ENCODE data around the gene METTL25B. TPM values are rescaled to one million over a fixed set of nuclear protein-coding genes. Genes with fewer than 3 reads are reported as not detected.
A peak's percentile ranks its signal among the peaks of the same experiment; 100 is the strongest.

The METTL25B gene
- total RNA-seq, 1 experiment from 2014 or later, result 46.0 TPM

- H3K9me3 Mint-ChIP-seq (ENCODE audit: unreplicated experiment), result no peaks in the 10 kb centered on the region
- H3K27me3 Mint-ChIP-seq (ENCODE audit: insufficient read depth, unreplicated experiment), result no peaks in the 10 kb centered on the region
- H3K4me1 Mint-ChIP-seq (ENCODE audit: insufficient read depth, unreplicated experiment), result peaks cover 26% of the 10 kb centered on the region
- ChIA-PET POLR2A (interaction anchor here (0.9 to 9.1 kb wide), 7 partner anchors 12 to 79 kb away, joined by 3 to 375 read pairs (median 12); partner anchors contain the start of genes HDGF, ISG20L2, METTL25B and MRPL24), CTCF (interaction anchor here (0.6 to 9.4 kb wide), 7 partner anchors 9 to 120 kb away, joined by 3 to 115 read pairs (median 4); partner anchors contain the start of genes HDGF, ISG20L2 and METTL25B)
- TF ChIP-seq CTCF (IDR thresholded peaks at IDR 0.05; ENCODE audit: unreplicated experiment), result no peak
- intact Hi-C loops (cut with micrococcal nuclease), result loop anchor here (2.0 kb wide), 1 partner anchor 25 kb away; the partner anchor contains the start of gene MRPL24
- BruUV-seq (replicated peaks), result no TSS peak
- no peak overlapping the region for H3K4me3 Mint-ChIP-seq (ENCODE audit: unreplicated experiment)
- peaks cover 27% of the 10 kb centered on the region for H3K36me3 Mint-ChIP-seq (ENCODE audit: insufficient read depth, unreplicated experiment)
- no peak overlapping the region for H3K27ac Mint-ChIP-seq (ENCODE audit: low read depth, unreplicated experiment)
- no peak for DNase-seq (ENCODE audit: unreplicated experiment)
These were observed 37.4 kb downstream of the METTL25B start for GRCh38 chr1:156765666-156766065.

GRCh38 chr1:156766298-156767100 lies 38.2 kb downstream of the METTL25B start:
- ChIA-PET POLR2A (interaction anchor here (0.7 to 9.1 kb wide), 26 partner anchors 10 to 484 kb away, joined by 3 to 375 read pairs (median 5); partner anchors contain the start of genes HDGF, ISG20L2, METTL25B and MRPL24), CTCF (interaction anchor here (0.6 to 9.4 kb wide), 13 partner anchors 10 to 123 kb away, joined by 3 to 115 read pairs (median 5); partner anchors contain the start of genes HDGF, ISG20L2, METTL25B and MRPL24)
- intact Hi-C loops (cut with micrococcal nuclease), result loop anchor here (1.0 to 2.0 kb wide), 4 partner anchors 16 to 40 kb away; partner anchors contain the start of gene MRPL24
- BruUV-seq (replicated peaks), result TSS peak; percentile 63
- Mint-ChIP-seq H3K27ac (ENCODE audit: low read depth, unreplicated experiment) (no peak overlapping the region), H3K27me3 (ENCODE audit: insufficient read depth, unreplicated experiment) (no peaks in the 10 kb centered on the region), H3K36me3 (ENCODE audit: insufficient read depth, unreplicated experiment) (peaks cover 35% of the 10 kb centered on the region), H3K4me3 (ENCODE audit: unreplicated experiment) (no peak overlapping the region), H3K9me3 (ENCODE audit: unreplicated experiment) (no peaks in the 10 kb centered on the region), H3K4me1 (ENCODE audit: insufficient read depth, unreplicated experiment) (peaks cover 35% of the 10 kb centered on the region)
- no peak for TF ChIP-seq CTCF (IDR thresholded peaks at IDR 0.05; ENCODE audit: unreplicated experiment)
- DNase-seq (ENCODE audit: unreplicated experiment), result no peak

- POLR2A ChIA-PET, result interaction anchor here (0.6 to 9.1 kb wide), 27 partner anchors 10 to 485 kb away, joined by 3 to 375 read pairs (median 5); partner anchors contain the start of genes CCT3, HDGF, ISG20L2 and METTL25B
- H3K9me3 Mint-ChIP-seq (ENCODE audit: unreplicated experiment), result no peaks in the 10 kb centered on the region
- peaks cover 36% of the 10 kb centered on the region for H3K4me1 Mint-ChIP-seq (ENCODE audit: insufficient read depth, unreplicated experiment)
- CTCF ChIA-PET, result interaction anchor here (0.7 to 9.4 kb wide), 9 partner anchors 15 to 122 kb away, joined by 3 to 115 read pairs (median 6); partner anchors contain the start of genes HDGF, ISG20L2, METTL25B and MRPL24
- peak; percentile 100 for DNase-seq (ENCODE audit: unreplicated experiment)
- no peak within 1 kb of the TSS for H3K27ac Mint-ChIP-seq (ENCODE audit: low read depth, unreplicated experiment)
- intact Hi-C loops (cut with micrococcal nuclease), result loop anchor here (1.0 to 2.0 kb wide), 4 partner anchors 17 to 41 kb away; partner anchors contain the start of gene MRPL24
- peaks cover 40% of the 10 kb centered on the region for H3K36me3 Mint-ChIP-seq (ENCODE audit: insufficient read depth, unreplicated experiment)
- no peak for TF ChIP-seq CTCF (IDR thresholded peaks at IDR 0.05; ENCODE audit: unreplicated experiment)
- BruUV-seq (replicated peaks), result TSS peak; percentile 52
- H3K27me3 Mint-ChIP-seq (ENCODE audit: insufficient read depth, unreplicated experiment), result no peaks in the 10 kb centered on the region
- no peak within 1 kb of the TSS for H3K4me3 Mint-ChIP-seq (ENCODE audit: unreplicated experiment)
These were observed 39.0 kb downstream of the METTL25B start, which contains the start of gene PRCC for GRCh38 chr1:156767101-156767878. TSS of gene PRCC (plus strand) at chr1:156767535. CDS start at chr1:156767772, 237 bp downstream.
